ENCODE results near the gene UNC119.
A peak's percentile ranks its signal among the peaks of the same experiment; 100 is the strongest.

Gene UNC119

GRCh38 chr17:28573040-28573380 lies 20.6 kb upstream of the UNC119 start:
- no peak for DNase-seq (ENCODE audit: low read depth in 2 of 2)

DNA sequence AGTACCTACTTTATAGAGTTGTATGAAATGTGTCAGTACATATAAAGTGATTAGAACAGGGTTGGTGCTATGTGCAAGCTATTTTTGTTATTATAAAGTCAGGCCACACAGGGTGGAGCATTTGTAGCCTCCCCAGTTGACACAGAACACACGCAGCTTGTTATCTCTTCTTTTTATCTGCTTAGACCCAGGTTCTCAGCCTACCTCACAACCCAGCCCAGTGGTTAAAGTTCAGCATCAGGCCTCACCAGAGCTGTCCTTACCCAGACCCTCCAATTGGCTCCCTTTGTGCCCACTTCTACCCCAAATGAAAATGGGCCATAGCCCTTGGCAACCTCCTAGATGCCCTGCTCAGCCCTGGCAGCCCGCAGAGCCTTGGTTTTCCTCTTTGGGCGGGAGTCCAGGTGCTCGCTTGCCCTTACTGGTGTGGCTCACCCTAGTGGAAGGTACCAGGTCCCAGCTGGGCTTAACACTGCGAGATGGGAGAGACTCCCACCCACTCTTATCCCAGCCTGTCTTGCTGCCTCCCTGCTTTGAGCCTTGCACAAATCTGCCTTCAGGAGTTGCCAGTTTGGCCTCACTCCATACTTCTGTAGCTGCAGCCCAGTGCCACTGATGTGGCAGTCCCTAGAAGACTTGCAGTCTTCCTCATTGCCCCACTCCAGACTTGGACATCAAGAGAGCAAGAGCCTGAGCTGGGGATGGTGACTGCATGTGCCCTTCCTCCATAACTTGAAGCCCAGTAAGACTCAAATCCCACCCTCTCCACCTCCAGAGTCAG lies 20.0 kb upstream of the UNC119 start:
- no peak for DNase-seq (ENCODE audit: low read depth in 2 of 2)

GRCh38 chr17:28571361-28572122 lies 19.1 kb upstream of the UNC119 start, which contains the start of gene PIGS:
PIGS (minus strand) TSS chr17:28571524; CDS start chr17:28571496, 28 bp downstream.
- DNase-seq (ENCODE audit: low read depth in 2 of 2) = peak; percentile 79 to 83

- peak in 1 of 2 donors; percentile 17 for DNase-seq (ENCODE audit: low read depth in 2 of 2)
Measured at GRCh38 chr17:28570716-28571360, 18.4 kb upstream of the UNC119 start.

GRCh38 chr17:28569446-28569845 lies 17.0 kb upstream of the UNC119 start:
- no peak for DNase-seq (ENCODE audit: low read depth in 2 of 2)

DNA sequence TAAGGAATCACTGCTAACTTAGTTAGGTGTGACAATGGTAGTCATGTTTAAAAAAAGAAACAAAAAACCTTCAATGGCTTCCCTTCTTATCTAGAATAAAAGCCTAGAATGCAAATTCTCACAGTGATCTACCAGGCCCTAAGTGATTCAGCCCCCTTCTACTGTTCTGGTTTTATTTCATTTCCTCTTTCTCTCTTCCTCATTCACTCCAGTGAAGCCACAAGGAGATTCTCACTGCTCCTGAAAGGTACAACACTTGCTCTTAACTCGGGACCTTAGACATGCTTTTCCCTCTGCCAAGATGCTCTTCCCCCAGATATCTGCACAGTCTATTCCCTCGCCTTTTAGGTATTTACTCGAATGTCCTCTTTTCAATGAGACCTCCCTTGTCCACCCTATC lies 15.2 kb upstream of the UNC119 start:
- no peak for DNase-seq (ENCODE audit: low read depth in 2 of 2)

GRCh38 chr17:28563475-28563874 lies 11.1 kb upstream of the UNC119 start:
- no peak for DNase-seq (ENCODE audit: low read depth in 2 of 2)

GRCh38 chr17:28555022-28555421 lies 2.6 kb upstream of the UNC119 start:
- no peak for DNase-seq (ENCODE audit: low read depth in 2 of 2)

DNA sequence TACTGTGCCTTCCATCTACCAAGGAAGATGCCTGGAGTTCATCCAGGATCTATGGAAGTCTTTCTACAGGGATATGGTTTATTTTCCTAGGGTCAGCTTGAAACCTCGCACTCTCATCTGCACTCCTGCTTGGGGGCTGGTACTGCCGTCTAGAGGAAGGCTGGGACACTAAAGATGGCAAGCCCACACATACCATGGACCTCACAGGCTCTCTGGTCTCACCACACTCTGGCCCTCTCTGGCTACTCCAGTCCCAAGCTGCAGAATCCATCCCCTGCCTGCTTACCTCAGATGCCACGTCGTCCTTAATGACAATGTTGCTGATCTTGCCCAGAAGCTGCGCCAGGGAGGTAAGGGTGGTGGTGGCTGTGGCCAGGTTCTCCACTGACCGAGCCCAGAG lies 2.1 kb upstream of the UNC119 start:
- no peak for DNase-seq (ENCODE audit: low read depth in 2 of 2)

GRCh38 chr17:28553000-28553505 lies 629 bp upstream of the UNC119 start:
- DNase-seq (ENCODE audit: low read depth in 2 of 2) = no peak

DNA sequence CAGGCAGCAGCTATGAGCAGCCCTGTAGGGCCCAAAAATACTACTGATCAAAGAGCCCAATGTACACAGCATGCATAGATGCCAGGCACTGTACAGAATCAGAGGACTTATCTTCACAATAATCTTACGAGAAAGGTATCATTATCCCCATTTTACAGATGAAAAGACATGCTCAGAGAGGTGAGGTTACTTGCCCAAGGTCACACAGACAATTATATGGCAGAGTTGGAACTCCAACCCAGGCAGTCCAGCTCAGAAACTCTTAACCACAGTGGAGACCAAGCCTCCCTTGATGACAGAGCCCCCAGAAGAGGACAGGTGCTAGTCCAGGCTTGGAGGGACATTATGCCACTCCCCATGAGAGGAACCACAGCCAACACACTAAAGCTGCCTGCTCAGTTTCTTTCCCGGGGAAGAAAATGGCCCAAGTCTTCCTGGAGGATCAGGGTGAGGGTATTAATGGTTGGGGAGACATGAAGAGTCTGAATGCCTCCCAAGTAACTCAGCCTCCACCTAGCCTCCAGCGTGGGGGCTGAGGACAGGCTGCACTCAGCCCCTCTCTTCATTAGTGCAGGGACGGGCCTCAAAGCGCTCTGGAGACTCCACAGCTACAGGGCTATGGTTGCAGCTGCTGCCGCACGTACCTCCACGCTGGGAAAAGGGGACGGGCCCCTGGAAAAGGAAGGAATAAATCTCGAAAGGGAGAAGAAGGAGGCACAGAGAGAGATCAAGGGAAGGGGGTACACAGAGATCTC lies 826 bp downstream of the UNC119 start:
- DNase-seq (ENCODE audit: low read depth in 2 of 2) = no peak

GRCh38 chr17:28550858-28551257 lies 1.6 kb downstream of the UNC119 start:
- DNase-seq (ENCODE audit: low read depth in 2 of 2) = no peak

DNA sequence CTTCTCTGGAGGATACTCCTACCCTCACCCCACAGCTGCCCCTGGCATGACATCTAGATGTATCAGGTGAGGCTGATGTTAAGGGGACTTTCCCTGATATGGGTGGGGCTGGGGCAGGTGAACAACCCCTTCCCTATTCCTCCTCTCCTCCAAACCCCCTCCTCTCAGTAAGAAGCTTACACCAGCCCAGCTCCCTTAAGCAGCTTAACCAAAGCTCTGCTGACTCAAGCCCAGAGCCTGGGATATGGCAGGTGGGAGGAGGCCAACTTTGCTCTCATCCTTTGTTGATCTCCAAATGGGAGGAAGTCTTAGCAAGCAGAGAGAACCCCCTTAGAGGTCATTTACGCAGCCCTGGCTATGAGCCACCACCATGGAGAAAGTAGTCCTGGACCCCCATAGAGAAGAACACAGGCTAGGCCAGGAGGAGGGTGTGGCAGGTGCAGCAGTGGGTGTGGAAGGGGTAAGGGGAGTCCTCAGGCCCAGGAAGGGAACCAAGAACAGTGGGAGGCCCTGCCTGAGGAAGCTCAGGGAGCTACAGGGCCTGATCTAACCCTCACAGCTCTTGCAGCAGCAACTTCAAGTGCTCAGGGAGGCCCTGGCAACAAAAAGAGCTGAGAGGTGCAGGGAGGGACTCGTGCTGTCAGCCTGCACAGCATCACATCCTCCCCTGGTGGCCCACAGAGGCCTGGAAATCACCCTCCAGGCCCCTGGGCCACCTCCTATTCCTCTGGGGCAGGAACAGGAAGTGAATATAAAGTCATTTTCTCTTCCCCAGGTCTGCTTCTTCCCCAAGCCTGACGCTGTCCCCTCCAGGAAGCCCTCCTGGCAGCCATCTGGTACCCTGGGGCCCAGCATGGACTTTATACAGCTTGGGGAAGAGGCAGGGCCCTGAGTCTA lies 2.9 kb downstream of the UNC119 start:
- peak; percentile 7 to 21 for DNase-seq (ENCODE audit: low read depth in 2 of 2)

- DNase-seq (ENCODE audit: low read depth in 2 of 2) = no peak
Measured at GRCh38 chr17:28548417-28549130, 3.9 kb downstream of the UNC119 start.

GRCh38 chr17:28547623-28548416 lies 4.6 kb downstream of the UNC119 start:
- peak; percentile 13 to 20 for DNase-seq (ENCODE audit: low read depth in 2 of 2)

- no peak for DNase-seq (ENCODE audit: low read depth in 2 of 2)
Measured at GRCh38 chr17:28547096-28547622, 5.3 kb downstream of the UNC119 start.

GRCh38 chr17:28545787-28546415 lies 6.5 kb downstream of the UNC119 start:
- no peak for DNase-seq (ENCODE audit: low read depth in 2 of 2)

GRCh38 chr17:28545141-28545503 lies 7.3 kb downstream of the UNC119 start:
- DNase-seq (ENCODE audit: low read depth in 2 of 2) = no peak
